ENCODE results near the gene DNHD1.

Gene DNHD1

GRCh38 chr11:6611092-6611962 is 114.2 kb downstream of the DNHD1 start:
- peak overlapping the region; percentile 9 for H3K27ac ChIP-seq (ENCODE audit: low read length)
- no peaks in the 10 kb centered on the region for H3K27me3 ChIP-seq (ENCODE audit: control insufficient read depth, insufficient read depth, low read length)
- peaks cover 38% of the 10 kb centered on the region for H3K36me3 ChIP-seq (ENCODE audit: control insufficient read depth, low read depth, low read length)
- H3K4me3 ChIP-seq (ENCODE audit: low read length), result peak overlapping the region; percentile 86
- H3K9me3 ChIP-seq (ENCODE audit: control insufficient read depth, low read depth, low read length), result no peaks in the 10 kb centered on the region
- H3K9ac ChIP-seq (ENCODE audit: low read length), result peak overlapping the region; percentile 82
- H3K4me1 ChIP-seq (ENCODE audit: control insufficient read depth, low read depth, low read length), result peaks cover 10% of the 10 kb centered on the region

- Histone ChIP-seq H3K4me1 (ENCODE audit: control insufficient read depth, low read depth, low read length) (peaks cover 4% of the 10 kb centered on the region), H3K4me3 (ENCODE audit: low read length) (peak overlapping the region; percentile 86), H3K9me3 (ENCODE audit: control insufficient read depth, low read depth, low read length) (no peaks in the 10 kb centered on the region), H3K27ac (ENCODE audit: low read length) (no peak overlapping the region), H3K36me3 (ENCODE audit: control insufficient read depth, low read depth, low read length) (peaks cover 38% of the 10 kb centered on the region), H3K27me3 (ENCODE audit: control insufficient read depth, insufficient read depth, low read length) (no peaks in the 10 kb centered on the region), H3K9ac (ENCODE audit: low read length) (peak overlapping the region; percentile 82)
Measured at GRCh38 chr11:6611963-6612212, 114.8 kb downstream of the DNHD1 start.

- Histone ChIP-seq H3K36me3 (ENCODE audit: control insufficient read depth, low read depth, low read length) (peaks cover 38% of the 10 kb centered on the region), H3K27me3 (ENCODE audit: control insufficient read depth, insufficient read depth, low read length) (no peaks in the 10 kb centered on the region), H3K9ac (ENCODE audit: low read length) (peak within 1 kb of the TSS; percentile 82), H3K27ac (ENCODE audit: low read length) (peak within 1 kb of the TSS; percentile 76), H3K4me1 (ENCODE audit: control insufficient read depth, low read depth, low read length) (peaks cover under 1% of the 10 kb centered on the region), H3K9me3 (ENCODE audit: control insufficient read depth, low read depth, low read length) (no peaks in the 10 kb centered on the region), H3K4me3 (ENCODE audit: low read length) (peak within 1 kb of the TSS; percentile 86)
Measured at GRCh38 chr11:6612213-6613041, 115.3 kb downstream of the DNHD1 start, which contains the start of gene TAF10. Gene TAF10, minus strand, starts transcription at chr11:6612216. Its CDS starts 27 bp downstream, at chr11:6612189.

GRCh38 chr11:6613496-6613895 is 116.4 kb downstream of the DNHD1 start:
- Histone ChIP-seq H3K4me1 (ENCODE audit: control insufficient read depth, low read depth, low read length) (no peaks in the 10 kb centered on the region), H3K36me3 (ENCODE audit: control insufficient read depth, low read depth, low read length) (peaks cover 31% of the 10 kb centered on the region), H3K27me3 (ENCODE audit: control insufficient read depth, insufficient read depth, low read length) (no peaks in the 10 kb centered on the region), H3K9ac (ENCODE audit: low read length) (no peak overlapping the region), H3K27ac (ENCODE audit: low read length) (no peak overlapping the region), H3K9me3 (ENCODE audit: control insufficient read depth, low read depth, low read length) (no peaks in the 10 kb centered on the region), H3K4me3 (ENCODE audit: low read length) (peak overlapping the region; percentile 86)

GRCh38 chr11:6614446-6614845 is 117.4 kb downstream of the DNHD1 start:
- Histone ChIP-seq H3K4me3 (ENCODE audit: low read length) (no peak overlapping the region), H3K4me1 (ENCODE audit: control insufficient read depth, low read depth, low read length) (peaks cover under 1% of the 10 kb centered on the region), H3K9ac (ENCODE audit: low read length) (no peak overlapping the region), H3K27me3 (ENCODE audit: control insufficient read depth, insufficient read depth, low read length) (no peaks in the 10 kb centered on the region), H3K9me3 (ENCODE audit: control insufficient read depth, low read depth, low read length) (no peaks in the 10 kb centered on the region), H3K27ac (ENCODE audit: low read length) (no peak overlapping the region), H3K36me3 (ENCODE audit: control insufficient read depth, low read depth, low read length) (peaks cover 22% of the 10 kb centered on the region)

GRCh38 chr11:6615046-6615445 is 118.0 kb downstream of the DNHD1 start:
- H3K4me3 ChIP-seq (ENCODE audit: low read length), result no peak overlapping the region
- peaks cover 7% of the 10 kb centered on the region for H3K4me1 ChIP-seq (ENCODE audit: control insufficient read depth, low read depth, low read length)
- no peaks in the 10 kb centered on the region for H3K27me3 ChIP-seq (ENCODE audit: control insufficient read depth, insufficient read depth, low read length)
- H3K27ac ChIP-seq (ENCODE audit: low read length), result no peak overlapping the region
- H3K9ac ChIP-seq (ENCODE audit: low read length), result no peak overlapping the region
- peaks cover 16% of the 10 kb centered on the region for H3K36me3 ChIP-seq (ENCODE audit: control insufficient read depth, low read depth, low read length)
- H3K9me3 ChIP-seq (ENCODE audit: control insufficient read depth, low read depth, low read length), result no peaks in the 10 kb centered on the region

- Histone ChIP-seq H3K36me3 (ENCODE audit: control insufficient read depth, low read depth, low read length) (peaks cover 6% of the 10 kb centered on the region), H3K4me1 (ENCODE audit: control insufficient read depth, low read depth, low read length) (peaks cover 8% of the 10 kb centered on the region), H3K4me3 (ENCODE audit: low read length) (no peak overlapping the region)
Measured at GRCh38 chr11:6615882-6616585, 119.0 kb downstream of the DNHD1 start.

GRCh38 chr11:6616596-6617250 is 119.6 kb downstream of the DNHD1 start:
- H3K27me3 ChIP-seq (ENCODE audit: control insufficient read depth, insufficient read depth, low read length), result no peaks in the 10 kb centered on the region
- H3K4me3 ChIP-seq (ENCODE audit: low read length), result no peak overlapping the region
- H3K9ac ChIP-seq (ENCODE audit: low read length), result no peak overlapping the region
- H3K27ac ChIP-seq (ENCODE audit: low read length), result no peak overlapping the region
- no peaks in the 10 kb centered on the region for H3K9me3 ChIP-seq (ENCODE audit: control insufficient read depth, low read depth, low read length)
- H3K36me3 ChIP-seq (ENCODE audit: control insufficient read depth, low read depth, low read length), result peaks cover 2% of the 10 kb centered on the region
- H3K4me1 ChIP-seq (ENCODE audit: control insufficient read depth, low read depth, low read length), result peaks cover 8% of the 10 kb centered on the region

More at GRCh38 chr11:6615882-6616585, 119.0 kb downstream of the DNHD1 start:
- Histone ChIP-seq H3K9me3 (ENCODE audit: control insufficient read depth, low read depth, low read length) (no peaks in the 10 kb centered on the region), H3K9ac (ENCODE audit: low read length) (no peak overlapping the region), H3K27ac (ENCODE audit: low read length) (no peak overlapping the region), H3K27me3 (ENCODE audit: control insufficient read depth, insufficient read depth, low read length) (no peaks in the 10 kb centered on the region)

GRCh38 chr11:6617315-6617781 is 120.3 kb downstream of the DNHD1 start:
- Histone ChIP-seq H3K9me3 (ENCODE audit: control insufficient read depth, low read depth, low read length) (no peaks in the 10 kb centered on the region), H3K27ac (ENCODE audit: low read length) (no peak overlapping the region), H3K4me1 (ENCODE audit: control insufficient read depth, low read depth, low read length) (peaks cover 8% of the 10 kb centered on the region), H3K4me3 (ENCODE audit: low read length) (no peak overlapping the region), H3K36me3 (ENCODE audit: control insufficient read depth, low read depth, low read length) (peaks cover 2% of the 10 kb centered on the region), H3K27me3 (ENCODE audit: control insufficient read depth, insufficient read depth, low read length) (no peaks in the 10 kb centered on the region), H3K9ac (ENCODE audit: low read length) (no peak overlapping the region)

GRCh38 chr11:6618117-6619003 is 121.3 kb downstream of the DNHD1 start:
- peaks cover 2% of the 10 kb centered on the region for H3K36me3 ChIP-seq (ENCODE audit: control insufficient read depth, low read depth, low read length)
- H3K4me3 ChIP-seq (ENCODE audit: low read length), result peak overlapping the region; percentile 86
- H3K27me3 ChIP-seq (ENCODE audit: control insufficient read depth, insufficient read depth, low read length), result no peaks in the 10 kb centered on the region
- no peak overlapping the region for H3K27ac ChIP-seq (ENCODE audit: low read length)
- no peaks in the 10 kb centered on the region for H3K9me3 ChIP-seq (ENCODE audit: control insufficient read depth, low read depth, low read length)
- peaks cover 8% of the 10 kb centered on the region for H3K4me1 ChIP-seq (ENCODE audit: control insufficient read depth, low read depth, low read length)
- H3K9ac ChIP-seq (ENCODE audit: low read length), result peak overlapping the region; percentile 64

Data from iPS-18a (cell line).